GM18502 (cell line): ENCODE measurements around the gene VAPB.
A peak's percentile ranks its signal among the peaks of the same experiment; 100 is the strongest.

Experiments
- ATAC-seq: cut with Tn5 transposase; IDR thresholded peaks from one replicate; pipeline ENCODE4 v1.9.1; 2021; ENCODE audit warnings: mild to moderate bottlenecking; ENCODE audit not compliant: unreplicated experiment, poor library complexity

VAPB gene

GRCh38 chr20:58453391-58453790 lies 64.4 kb downstream of the VAPB start:
- ATAC-seq, result no peak

- ATAC-seq, result no peak
Observed at GRCh38 chr20:58454460-58454859, 65.4 kb downstream of the VAPB start.

GRCh38 chr20:58457083-58457695 lies 68.2 kb downstream of the VAPB start:
- ATAC-seq, result no peak

GRCh38 chr20:58458342-58459057 lies 69.5 kb downstream of the VAPB start:
- peak; percentile 94 for ATAC-seq

DNA sequence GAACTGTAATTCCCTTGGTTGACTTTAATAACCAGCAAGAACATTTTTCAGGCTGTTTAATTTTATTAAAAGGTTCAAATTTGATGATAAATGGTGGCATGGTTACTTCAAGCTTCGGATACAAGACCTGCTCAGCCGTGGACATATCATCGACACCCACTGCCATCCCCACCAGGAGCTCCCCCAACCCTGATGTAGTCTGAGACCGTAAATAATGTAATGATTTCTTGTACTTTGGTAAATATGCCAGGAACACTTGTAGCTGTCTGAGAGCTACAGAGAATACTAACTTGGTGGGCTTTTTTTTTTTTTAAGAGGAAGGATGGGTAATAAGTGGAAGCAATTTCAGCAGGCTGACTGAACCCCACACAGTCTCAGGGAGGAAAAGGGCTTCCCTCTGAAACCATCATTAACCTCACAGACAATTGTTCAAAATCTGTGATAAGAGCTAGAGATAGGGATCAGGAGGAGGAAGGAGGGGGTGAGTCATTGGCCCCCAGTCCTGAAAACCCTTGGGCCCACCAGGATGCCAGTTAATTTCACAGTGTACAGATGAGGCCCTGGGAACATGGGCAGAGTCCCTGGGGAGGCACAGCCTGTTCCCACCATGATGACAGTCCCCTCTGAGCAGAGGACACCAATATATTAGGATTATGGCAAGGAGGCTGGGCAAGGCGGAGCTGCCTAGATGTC lies 70.2 kb downstream of the VAPB start:
- ATAC-seq, result peak; percentile 39

- no peak for ATAC-seq
Observed at GRCh38 chr20:58461104-58461503, 72.1 kb downstream of the VAPB start.

DNA sequence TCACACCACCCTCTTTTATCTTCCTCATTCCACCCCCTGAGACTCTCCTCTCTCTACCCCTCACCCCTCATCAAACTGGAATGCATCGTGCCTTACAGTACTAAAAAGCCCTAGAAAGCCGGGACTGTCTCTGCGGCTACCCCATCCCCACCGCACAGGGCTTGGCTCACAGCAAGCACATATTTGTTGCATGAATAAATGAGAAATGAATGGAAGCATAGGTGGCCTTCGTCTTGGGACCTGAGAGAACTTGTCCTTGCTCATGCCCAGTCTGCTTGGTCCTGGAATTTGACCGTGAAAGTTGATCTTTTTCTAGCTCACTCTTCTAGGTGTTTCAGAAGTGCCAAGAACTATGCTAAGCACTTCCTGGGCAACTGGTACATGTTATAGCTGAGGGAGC lies 72.9 kb downstream of the VAPB start:
- no peak for ATAC-seq

- ATAC-seq, result no peak
Observed at GRCh38 chr20:58463256-58463655, 74.2 kb downstream of the VAPB start.

DNA sequence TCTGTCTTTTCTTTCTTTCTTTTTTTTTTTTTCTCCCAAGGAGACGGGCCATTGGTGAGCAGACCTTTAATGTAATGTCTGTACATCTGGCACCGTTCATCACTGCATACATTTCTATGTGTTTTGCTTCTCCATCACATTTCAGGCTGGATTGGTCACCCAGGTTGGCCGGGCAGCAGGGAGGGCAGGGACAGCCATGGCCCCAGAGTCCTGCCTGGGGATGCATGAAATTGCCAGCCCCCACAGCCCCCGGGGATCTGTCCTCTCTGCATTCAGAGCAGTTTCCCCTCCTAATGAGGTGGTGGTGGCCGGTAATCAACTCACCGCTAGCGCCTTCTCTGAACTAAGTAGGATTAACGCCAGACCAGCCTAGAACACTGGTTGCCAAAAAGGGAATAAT lies 75.8 kb downstream of the VAPB start:
- no peak for ATAC-seq

- no peak for ATAC-seq
Observed at GRCh38 chr20:58466095-58466708, 77.2 kb downstream of the VAPB start.

DNA sequence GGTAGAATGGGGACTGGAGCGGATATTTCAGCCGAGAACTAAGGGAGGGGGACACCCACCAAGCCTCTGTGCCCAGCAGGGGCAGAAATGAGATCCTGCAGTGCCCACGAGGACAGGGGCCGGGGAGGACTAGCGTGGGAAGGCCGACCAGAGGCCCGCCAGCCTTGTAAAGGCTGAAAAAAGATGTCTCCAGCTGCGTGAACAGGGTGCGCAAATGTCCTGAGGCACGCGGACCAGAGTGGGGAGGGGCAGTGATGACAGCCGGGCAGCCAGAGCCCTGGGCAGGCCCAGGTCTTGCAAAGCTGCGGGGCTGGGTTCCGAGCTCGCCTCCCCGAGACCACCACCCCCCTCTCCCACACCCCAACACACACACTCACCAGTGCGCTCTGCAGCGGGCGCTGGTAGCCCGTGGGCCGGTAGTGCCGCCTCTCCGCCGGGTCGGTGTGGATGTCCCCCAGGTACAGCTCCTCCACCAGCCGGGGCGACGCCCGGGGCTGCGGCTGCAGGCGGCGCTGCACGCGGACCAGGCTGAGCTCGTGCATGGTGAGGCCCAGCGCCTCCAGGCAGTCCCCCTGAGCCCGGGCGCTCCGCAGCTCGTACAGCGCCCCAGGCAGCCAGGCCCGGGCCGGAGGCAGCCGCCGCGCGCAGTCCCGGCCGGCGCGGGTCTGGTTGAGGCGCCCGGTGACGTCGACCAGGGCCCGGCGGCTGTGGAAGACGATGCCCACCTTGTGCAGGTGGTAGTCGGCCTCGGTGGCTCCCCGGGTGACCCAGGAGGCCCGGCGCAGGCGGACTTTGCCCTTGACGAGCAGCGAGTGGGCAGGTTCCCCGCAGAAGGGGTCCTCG lies 77.9 kb downstream of the VAPB start:
- ATAC-seq, result no peak

- no peak for ATAC-seq
Observed at GRCh38 chr20:58467572-58468527, 78.8 kb downstream of the VAPB start.

DNA sequence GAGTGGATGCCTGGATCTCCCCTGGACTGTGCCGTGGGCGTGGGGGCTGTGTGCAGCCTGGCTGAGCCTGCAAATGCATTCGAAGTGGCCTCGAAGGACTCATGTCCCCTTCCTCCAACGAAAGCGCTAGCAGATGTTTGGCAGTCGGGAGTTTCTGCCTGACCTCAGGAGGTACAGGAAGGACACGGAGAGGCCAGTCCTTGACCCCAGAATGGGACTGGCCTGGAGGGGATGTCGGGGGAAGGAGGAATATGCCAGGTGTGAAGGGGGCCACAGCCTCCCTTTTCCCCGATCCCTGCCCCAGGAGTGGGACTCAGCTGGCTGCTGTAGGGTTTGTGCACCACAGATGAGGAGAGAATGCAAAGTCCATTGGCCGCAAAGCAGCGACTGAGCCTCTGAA lies 80.6 kb downstream of the VAPB start:
- ATAC-seq, result no peak

GRCh38 chr20:58470336-58471192 lies 81.5 kb downstream of the VAPB start:
- ATAC-seq, result no peak

DNA sequence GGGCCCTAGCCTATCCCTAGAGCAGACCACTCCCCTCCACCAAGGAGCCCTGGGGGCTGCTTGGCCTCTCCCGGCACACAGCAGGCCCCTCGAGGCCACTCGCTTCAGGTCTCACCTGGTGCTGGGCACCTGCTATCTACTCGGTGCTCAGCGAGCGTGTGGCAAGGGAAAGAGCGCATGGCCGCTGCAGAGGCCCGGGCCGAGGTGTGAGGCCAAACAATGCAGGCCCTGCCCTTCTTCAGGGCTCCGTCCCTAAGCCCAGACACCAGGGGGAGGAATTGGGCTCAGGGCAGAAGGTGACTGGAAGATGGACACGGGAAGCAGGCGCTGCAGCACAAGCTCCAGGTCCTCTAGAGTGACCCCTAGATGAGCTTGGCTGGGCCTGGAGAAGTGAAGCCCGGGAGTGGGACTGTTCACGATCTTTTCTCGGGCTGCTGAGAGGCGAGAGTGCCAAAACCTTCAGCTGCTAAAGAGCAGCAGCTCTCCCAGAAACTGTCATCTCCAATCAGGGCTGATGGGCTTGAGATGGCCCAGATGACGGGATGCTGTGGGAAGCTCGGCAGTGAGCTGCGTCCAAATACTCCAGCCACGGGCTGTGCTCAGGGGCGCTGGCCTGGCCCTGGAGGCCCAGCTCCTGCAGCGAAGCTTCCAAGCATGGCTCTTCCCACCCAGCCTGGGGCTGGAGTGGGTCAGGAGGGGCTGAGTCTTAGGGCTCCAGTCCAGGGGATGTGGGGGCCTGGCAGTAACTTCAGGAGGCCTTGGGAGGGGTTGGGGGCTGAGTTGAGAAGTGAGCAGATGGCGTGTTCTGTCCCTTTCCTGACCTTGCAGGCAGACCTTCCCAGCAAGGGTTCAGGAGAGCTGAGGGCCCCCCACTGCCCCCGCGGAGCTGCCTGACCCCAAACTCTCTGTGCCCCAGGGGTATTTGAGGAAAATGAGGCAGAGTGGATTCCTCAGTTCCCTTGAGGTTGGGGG lies 82.5 kb downstream of the VAPB start:
- no peak for ATAC-seq

DNA sequence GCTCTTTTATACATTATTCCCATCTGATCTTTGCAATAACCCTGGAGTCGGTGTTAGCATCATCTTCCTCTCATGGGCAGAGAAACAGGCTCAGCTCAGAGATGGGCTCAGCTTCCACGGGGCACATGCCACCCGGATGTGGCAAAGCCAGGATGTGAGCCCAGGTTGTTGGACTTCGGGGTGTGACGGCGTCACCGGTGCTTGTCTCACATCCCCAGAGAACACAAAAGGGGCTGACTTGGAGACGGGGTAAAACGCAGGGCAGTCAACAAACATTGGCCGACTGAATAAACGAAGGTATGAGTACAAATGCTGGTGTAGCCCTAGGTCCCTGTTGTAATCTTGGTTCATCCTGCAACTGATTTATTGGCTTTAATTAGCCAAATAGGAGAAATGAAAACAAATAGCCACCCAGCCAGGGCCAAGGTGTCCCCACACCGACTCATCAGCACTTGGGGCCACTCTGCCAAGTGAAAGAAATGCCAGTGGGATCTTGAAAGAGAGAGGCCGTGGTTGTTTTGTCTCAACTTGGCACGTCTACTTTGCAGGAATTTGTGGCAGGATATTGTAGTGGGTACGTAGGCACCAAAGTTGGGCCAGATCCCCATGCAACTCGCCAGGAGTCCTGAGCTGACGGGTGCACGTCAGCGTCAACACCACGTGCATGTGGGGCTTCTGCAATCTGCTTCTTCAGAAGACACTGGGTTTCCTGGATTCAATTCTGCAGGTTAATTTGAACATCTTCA lies 83.4 kb downstream of the VAPB start:
- no peak for ATAC-seq
